Lung (tissue), 12 donors: Measurements from ENCODE around the gene SPATA9. TPM values are rescaled to one million over a fixed set of nuclear protein-coding genes. Genes with fewer than 3 reads are reported as not detected.
A peak's percentile ranks its signal among the peaks of the same experiment; 100 is the strongest.
"Not testable (repeated sequence)": the region's sequence is repeated elsewhere in the genome, so short reads cannot be mapped to it uniquely, and the experiment has no call there.

Experiments
- ATAC-seq: fragments of 200-7000 bp; cut with Tn5 transposase; one replicate; pipeline ENCODE4 v1.9.1; 2020; ENCODE audit warnings: moderate number of reproducible peaks; ENCODE audit not compliant: insufficient read depth, low FRiP score
- DNase-seq, 3 donors: peaks; one replicate each; pipeline ENCODE4 v3.0.0-alpha.2; 2013 to 2017
- H3K27ac ChIP-seq, 2 donors: one replicate each; pipeline ENCODE4 v1.5.1; 2013; ENCODE audit warnings: mild to moderate bottlenecking in 2 of 2, moderate library complexity in 2 of 2, control low read depth in 1 of 2, inconsistent platforms in 1 of 2, low read depth in 1 of 2, low read length in 1 of 2
- H3K27me3 ChIP-seq, 3 donors: one replicate each; pipeline ENCODE4 v1.5.1; 2013; ENCODE audit warnings: low read length in 2 of 3; ENCODE audit not compliant: control insufficient read depth in 3 of 3, insufficient read depth in 3 of 3
- H3K36me3 ChIP-seq, 4 donors: one replicate each; pipeline ENCODE4 v1.5.1; 2013; ENCODE audit warnings: low read length in 4 of 4, mild to moderate bottlenecking in 1 of 4, moderate library complexity in 1 of 4; ENCODE audit not compliant: control insufficient read depth in 4 of 4, insufficient read depth in 4 of 4
- H3K4me1 ChIP-seq, 5 donors: one replicate each; pipeline ENCODE4 v1.5.1; 2013; ENCODE audit warnings: low read length in 5 of 5, mild to moderate bottlenecking in 2 of 5, moderate library complexity in 1 of 5; ENCODE audit not compliant: control insufficient read depth in 5 of 5, insufficient read depth in 5 of 5
- H3K4me3 ChIP-seq: one replicate; pipeline ENCODE4 v1.5.1; 2013; ENCODE audit warnings: mild to moderate bottlenecking, control low read depth, moderate library complexity
- H3K9ac ChIP-seq, 2 donors: one replicate each; pipeline ENCODE4 v1.5.1; 2013; ENCODE audit warnings: low read length in 2 of 2, control low read depth in 1 of 2; ENCODE audit not compliant: insufficient read depth in 1 of 2
- H3K9me3 ChIP-seq, 4 donors: one replicate each; pipeline ENCODE4 v1.5.1; 2013; ENCODE audit warnings: low read length in 3 of 4, mild to moderate bottlenecking in 1 of 4, moderate library complexity in 1 of 4; ENCODE audit not compliant: control insufficient read depth in 4 of 4, insufficient read depth in 3 of 4
- WGBS, 2 donors: extraction: QIAGEN DNeasy Blood & Tissue Kit; methylation state at CpG; one replicate each; pipeline ENCODE4 v1.1.7; 2013; 5-methylcytosine and 5-hydroxymethylcytosine counted together
- polyA plus RNA-seq, 2 donors: library from polyadenylated mRNA; stranded (reverse); fragments of 200-250 nt; gene quantifications; one replicate each; pipeline ENCODE4 v1.2.1, GENCODE V29; 2013
- total RNA-seq, 2 donors: library from RNA; depleted of rRNA in 1 of 2; stranded (reverse); fragments of >200 nt in 1 of 2; gene quantifications; one replicate each; pipeline ENCODE4 v1.2.1, GENCODE V29; 2014 to 2021
- TF ChIP-seq, protein P1 (sequence below): IDR thresholded peaks from 2 replicates; pipeline ENCODE4 v1.5.1; 2012; ENCODE audit warnings: mild to moderate bottlenecking; ENCODE audit errors: control extremely low read depth, extremely low read depth
- donor health status: control.
- donor health status: control.
- donor health status: Bipolar disorder and iron deficiency.
- donor health status: healthy.
- donor health status: DM: yes; HTN: yes; CAD: no.

Gene SPATA9
- total and polyA plus RNA-seq, 4 donors, result 0.31 to 0.77 (median 0.40) TPM; not detected in 1

DNA sequence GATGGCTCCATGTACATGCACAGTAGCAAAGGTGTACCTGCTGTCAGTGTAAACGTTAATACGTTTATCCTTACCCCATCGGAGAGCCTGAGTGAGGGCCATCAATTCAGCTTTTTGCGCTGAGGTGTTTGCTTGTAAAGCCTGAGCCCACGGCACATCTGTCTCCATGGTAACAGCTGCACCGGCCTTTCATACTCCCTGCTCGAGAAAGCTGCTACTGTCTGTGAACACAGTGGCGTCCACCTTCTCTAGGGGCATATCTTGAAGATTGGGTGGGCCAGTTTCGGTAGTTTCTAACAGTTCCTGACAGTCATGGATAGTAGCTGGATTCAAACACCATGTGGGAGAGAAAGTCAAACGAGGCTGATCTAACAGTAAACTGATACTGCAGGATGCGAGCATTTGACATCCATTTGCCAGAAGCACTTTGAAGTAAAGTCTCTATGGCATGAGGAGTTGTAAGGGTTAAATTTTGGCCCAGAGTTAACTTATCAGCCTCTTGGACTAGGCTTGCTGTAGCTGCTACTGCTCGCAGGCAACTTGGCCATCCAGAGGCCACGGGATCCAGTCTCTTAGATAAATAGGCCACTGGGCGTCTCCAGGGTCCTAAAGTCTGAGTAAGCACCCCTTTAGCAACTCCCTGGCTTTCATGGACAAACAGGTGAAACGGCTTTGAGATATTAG lies 27.3 kb upstream of the SPATA9 start:
- peak overlapping the region in 1 of 2 donors; percentile 22 for H3K27ac ChIP-seq
- no peak overlapping the region for H3K4me3 ChIP-seq
- TF ChIP-seq, protein P1, sequence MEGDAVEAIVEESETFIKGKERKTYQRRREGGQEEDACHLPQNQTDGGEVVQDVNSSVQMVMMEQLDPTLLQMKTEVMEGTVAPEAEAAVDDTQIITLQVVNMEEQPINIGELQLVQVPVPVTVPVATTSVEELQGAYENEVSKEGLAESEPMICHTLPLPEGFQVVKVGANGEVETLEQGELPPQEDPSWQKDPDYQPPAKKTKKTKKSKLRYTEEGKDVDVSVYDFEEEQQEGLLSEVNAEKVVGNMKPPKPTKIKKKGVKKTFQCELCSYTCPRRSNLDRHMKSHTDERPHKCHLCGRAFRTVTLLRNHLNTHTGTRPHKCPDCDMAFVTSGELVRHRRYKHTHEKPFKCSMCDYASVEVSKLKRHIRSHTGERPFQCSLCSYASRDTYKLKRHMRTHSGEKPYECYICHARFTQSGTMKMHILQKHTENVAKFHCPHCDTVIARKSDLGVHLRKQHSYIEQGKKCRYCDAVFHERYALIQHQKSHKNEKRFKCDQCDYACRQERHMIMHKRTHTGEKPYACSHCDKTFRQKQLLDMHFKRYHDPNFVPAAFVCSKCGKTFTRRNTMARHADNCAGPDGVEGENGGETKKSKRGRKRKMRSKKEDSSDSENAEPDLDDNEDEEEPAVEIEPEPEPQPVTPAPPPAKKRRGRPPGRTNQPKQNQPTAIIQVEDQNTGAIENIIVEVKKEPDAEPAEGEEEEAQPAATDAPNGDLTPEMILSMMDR, result no peak
- no peak overlapping the region for H3K9ac ChIP-seq
- 69 to 78% methylated on average over 15 of the region's 15 CpGs for WGBS, 2 donors
- DNase-seq (peak; percentile 40 to 64 (median 61)), ATAC-seq (no peak)
- no peaks in the 10 kb centered on the region for H3K9me3 ChIP-seq
- H3K36me3 ChIP-seq, result no peaks in the 10 kb centered on the region
- H3K27me3 ChIP-seq, result no peaks in the 10 kb centered on the region
- H3K4me1 ChIP-seq, result peaks cover 0 to 7% (median 3%) of the 10 kb centered on the region in 5 donors

DNA sequence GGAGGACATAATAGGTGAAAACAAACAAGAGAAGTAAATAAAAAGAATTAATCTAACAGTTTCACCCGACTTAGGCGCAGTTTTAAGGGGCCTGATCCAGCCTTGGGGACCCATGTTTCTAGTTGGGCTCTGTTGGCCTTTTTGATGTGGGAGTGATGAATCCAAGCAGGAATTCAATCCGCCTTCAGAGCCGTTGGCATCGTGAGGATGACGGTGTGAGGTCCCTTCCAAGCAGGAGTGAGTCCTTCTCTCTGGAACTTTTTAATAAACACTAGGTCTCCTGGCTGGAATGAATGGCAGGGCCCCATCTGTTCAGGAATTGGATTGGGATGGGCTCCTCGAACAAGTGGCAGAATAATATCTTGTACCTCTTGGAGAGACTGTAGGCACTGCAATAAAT lies 26.1 kb upstream of the SPATA9 start:
- WGBS, 2 donors, result 91 to 96% methylated on average over 7 of the region's 7 CpGs
- H3K36me3 ChIP-seq, result no peaks in the 10 kb centered on the region
- TF ChIP-seq, protein P1, result no peak

DNA sequence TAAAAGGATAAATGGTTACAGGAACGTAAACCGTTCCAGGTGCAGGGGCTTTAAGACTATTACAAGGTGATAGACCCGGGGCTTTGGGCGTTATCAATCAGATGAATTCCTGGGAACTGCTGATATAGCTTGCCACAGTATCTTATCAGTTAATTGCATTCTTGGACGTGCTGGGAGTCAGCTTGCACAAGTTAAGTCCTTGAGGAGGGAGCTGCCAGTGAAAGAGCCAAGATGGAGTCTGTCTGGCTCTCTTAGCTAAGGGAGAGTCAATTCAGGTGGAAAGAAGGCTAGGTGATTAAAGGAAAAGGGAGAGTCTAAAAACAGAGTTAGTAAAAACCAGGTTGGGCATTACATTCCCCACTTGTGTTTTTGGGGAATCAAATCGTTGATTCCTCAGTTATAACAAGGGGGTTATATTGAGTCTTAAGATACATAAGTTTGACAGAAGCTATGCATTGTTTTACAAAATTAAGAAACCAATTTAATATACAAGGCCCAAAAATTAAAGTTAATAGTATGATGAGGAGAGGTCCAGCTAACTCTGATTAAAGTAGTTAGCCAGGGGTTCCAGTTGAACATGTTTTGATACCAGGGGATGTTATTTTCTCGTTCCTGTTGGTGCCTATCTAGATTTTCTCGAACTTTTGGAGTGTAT lies 24.9 kb upstream of the SPATA9 start:
- not testable (repeated sequence) for H3K4me3 ChIP-seq, ATAC-seq
- WGBS, 2 donors, result 76 to 80% methylated on average over 8 of the region's 8 CpGs

More for the DNA sequence above, 26.1 kb upstream of the SPATA9 start:
- Histone ChIP-seq H3K9ac (no peak overlapping the region), H3K9me3 (no peaks in the 10 kb centered on the region), H3K4me3 (no peak overlapping the region), H3K4me1 (peaks cover 0 to 7% (median 3%) of the 10 kb centered on the region in 5 donors), H3K27me3 (no peaks in the 10 kb centered on the region), H3K27ac (no peak overlapping the region)
- ATAC-seq (no peak), DNase-seq (no peak)

DNA sequence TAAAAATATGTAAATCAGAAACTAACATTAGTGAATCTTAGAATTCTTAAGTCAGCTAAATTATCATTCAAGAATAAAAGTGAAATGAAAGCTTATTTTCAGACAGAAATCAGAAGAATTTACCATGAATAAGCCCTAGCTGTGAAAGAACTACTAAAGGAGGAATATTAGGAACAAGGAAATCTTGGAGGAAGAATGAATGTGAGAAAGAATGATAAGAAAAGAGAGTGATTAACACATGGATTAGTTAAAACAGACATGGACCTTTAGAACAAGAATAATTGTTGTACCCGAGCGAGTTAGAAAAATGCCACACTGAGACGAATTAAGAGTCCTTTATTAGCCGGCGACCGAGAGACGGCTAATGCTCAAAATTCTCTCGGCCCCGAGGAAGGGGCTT lies 24.3 kb upstream of the SPATA9 start:
- Histone ChIP-seq H3K9ac (no peak overlapping the region), H3K4me1 (peaks cover 0 to 7% (median 3%) of the 10 kb centered on the region in 5 donors), H3K27me3 (no peaks in the 10 kb centered on the region), H3K9me3 (no peaks in the 10 kb centered on the region), H3K27ac (no peak overlapping the region), H3K4me3 (no peak overlapping the region), H3K36me3 (no peaks in the 10 kb centered on the region)
- TF ChIP-seq, protein P1, result no peak
- DNase-seq (no peak), ATAC-seq (no peak)
- WGBS, 2 donors, result 83 to 89% methylated on average over 9 of the region's 9 CpGs

More for the DNA sequence above, 24.9 kb upstream of the SPATA9 start:
- not testable (repeated sequence) for H3K9ac ChIP-seq, H3K9me3 ChIP-seq, H3K27me3 ChIP-seq, H3K27ac ChIP-seq, H3K4me1 ChIP-seq, DNase-seq, H3K36me3 ChIP-seq

DNA sequence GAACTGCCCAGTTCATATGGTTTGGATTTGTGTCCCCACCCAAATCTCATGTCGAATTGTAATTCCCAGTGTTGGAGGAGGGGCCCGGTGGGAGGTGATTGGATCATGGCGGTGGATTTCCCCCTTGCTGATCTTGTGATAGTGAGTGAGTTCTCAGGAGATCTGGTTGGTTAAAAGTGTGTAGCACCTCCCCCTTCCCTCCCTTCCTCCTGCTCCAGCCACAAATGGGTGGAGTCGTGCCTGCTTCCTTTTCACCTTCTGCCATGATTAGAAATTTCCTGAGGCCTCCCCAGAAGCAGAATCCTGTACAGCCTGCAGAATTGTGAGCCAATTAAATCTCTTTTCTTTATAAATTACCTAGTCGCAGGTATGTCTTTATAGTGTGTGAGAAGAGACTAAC lies 23.4 kb upstream of the SPATA9 start:
- 80 to 91% methylated on average over 5 of the region's 5 CpGs for whole genome bisulfite sequencing, 2 donors
- not testable (repeated sequence) for H3K4me1 ChIP-seq, H3K27me3 ChIP-seq, H3K4me3 ChIP-seq, DNase-seq, H3K9ac ChIP-seq, H3K9me3 ChIP-seq, ATAC-seq, H3K36me3 ChIP-seq, H3K27ac ChIP-seq
